BJ (cell line): ENCODE measurements around the gene MAL. TPM values are rescaled to one million over a fixed set of nuclear protein-coding genes. Genes with fewer than 3 reads are reported as not detected.

Experiments
- CTCF ChIA-PET: fragments of 350-600 bp; formaldehyde crosslinking; extraction: SDS; loops from one replicate; lab custom pipeline; 2021; ENCODE audit warnings: antibody characterized with exemption, inconsistent platforms; lab: Yijun Ruan, JAX
- POLR2A ChIA-PET: fragments of 300-600 bp; sonication (Branson Sonifier 250); formaldehyde crosslinking; extraction: SDS; loops from one replicate; lab custom pipeline; 2021; ENCODE audit warnings: antibody characterized with exemption; lab: Charles Lee
- DNase-seq: peaks from one replicate; pipeline ENCODE4 v3.0.0-alpha.2; 2011; ENCODE audit warnings: low read depth
- H3K27me3 ChIP-seq: 2 replicates; pipeline ENCODE4 v1.6.0; 2011; ENCODE audit warnings: low read length; ENCODE audit not compliant: control insufficient read depth, insufficient read depth
- H3K36me3 ChIP-seq: 2 replicates; pipeline ENCODE4 v1.5.1; 2011; ENCODE audit warnings: low read length; ENCODE audit not compliant: control insufficient read depth, insufficient read depth
- H3K4me3 ChIP-seq: 2 replicates; pipeline ENCODE4 v1.5.1; 2011; ENCODE audit warnings: low read depth, mild to moderate bottlenecking, control low read depth, low read length
- CTCF ChIP-seq: IDR thresholded peaks from 2 replicates; pipeline ENCODE4 v1.5.1; 2011; ENCODE audit warnings: low read depth, mild to moderate bottlenecking, control low read depth, inconsistent platforms, low read length, moderate library complexity; ENCODE audit not compliant: insufficient read depth
- polyA plus RNA-seq: library from polyadenylated mRNA; depleted of rRNA; stranded (reverse); fragments of >200 nt; gene quantifications from 2 replicates; pipeline ENCODE4 v1.2.3, GENCODE V29; 2011

The MAL gene
- polyA plus RNA-seq, 1 experiment, result not detected

DNA sequence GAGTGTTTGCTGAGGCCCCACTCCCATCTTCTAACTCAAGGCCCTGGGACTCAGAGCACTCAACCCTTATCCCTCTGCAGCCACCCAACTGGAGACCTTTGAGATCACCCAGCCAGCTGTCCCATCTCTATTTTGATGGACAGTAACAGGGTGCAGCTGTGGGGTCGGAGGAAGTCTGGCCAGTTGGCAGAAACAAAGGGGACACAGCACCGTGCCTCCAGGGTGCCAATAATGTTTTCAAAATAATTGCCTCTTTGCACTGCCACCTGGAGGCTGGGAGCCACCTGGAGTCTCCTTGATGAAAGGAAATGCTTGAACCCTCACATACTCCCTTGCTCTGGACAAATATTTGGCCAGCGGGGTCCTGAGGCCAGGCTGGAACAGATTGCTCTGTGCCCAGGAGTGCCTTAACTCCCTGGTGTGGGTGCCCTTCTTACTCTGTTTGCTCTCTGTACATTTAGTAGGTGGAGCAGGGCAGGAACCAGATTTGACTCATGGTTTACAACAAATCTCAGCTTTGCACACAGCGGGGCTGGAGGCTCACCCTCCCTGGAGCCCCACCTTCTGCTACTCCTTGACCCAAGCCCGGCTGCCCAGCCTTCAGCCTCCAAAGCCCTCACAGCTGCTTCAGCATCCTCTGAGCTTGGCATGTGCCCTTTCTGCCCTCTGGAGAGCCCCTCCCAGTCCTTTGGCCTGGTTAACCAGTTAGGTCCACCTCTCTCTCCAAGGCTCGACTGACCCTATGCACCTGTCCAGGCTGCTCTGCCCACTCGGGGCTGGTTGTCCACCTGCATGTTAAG, 17.2 kb downstream of the MAL start:
- H3K27me3 ChIP-seq, result peaks cover 3% of the 10 kb centered on the region
- no peaks in the 10 kb centered on the region for H3K36me3 ChIP-seq
- TF ChIP-seq CTCF, result no peak
- no peak overlapping the region for H3K4me3 ChIP-seq
- POLR2A ChIA-PET, result no interaction called here
- CTCF ChIA-PET, result interaction anchor here (0.9 to 2.6 kb wide), 3 partner anchors 11 to 32 kb away, joined by 3 to 9 read pairs (median 3); partner anchors contain the start of gene MAL
- DNase-seq, result no peak

DNA sequence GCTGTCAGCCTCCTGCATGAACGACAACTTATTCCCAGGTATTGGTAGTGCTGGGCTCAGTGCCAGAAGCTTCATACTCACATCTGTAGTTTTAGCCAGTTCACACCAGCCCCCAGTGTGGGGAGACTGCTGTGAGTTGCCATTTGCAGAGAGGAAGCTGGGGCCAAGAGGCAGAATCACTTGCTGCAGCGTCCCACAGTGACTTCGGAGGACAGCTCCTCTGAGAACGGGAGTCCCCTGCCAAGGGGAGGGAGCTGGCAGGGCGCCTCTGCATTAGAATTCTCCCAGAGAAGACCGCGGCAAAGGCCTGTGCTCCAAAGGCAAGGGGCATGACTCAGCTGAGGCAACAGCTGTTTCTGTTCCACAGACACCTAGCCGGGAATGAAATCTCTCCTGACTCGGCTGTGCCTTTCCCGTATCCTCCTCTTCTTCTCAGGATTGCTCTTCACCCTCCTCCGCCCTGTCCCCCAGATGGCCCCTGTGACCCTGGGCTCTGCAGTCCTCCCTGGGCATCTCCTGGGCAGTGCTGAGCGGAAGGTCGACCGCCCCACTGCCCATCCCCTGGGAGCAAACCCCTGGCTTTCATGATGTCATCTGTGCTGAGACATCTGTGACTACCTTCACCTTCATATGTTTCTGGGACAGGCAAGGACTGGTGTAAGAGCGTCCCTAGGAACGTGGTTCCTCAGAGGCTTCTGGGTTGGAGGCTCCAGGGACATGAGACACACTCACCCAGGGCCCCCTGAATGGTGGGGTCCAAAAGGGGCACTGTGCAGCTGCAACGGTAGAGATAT, 18.0 kb downstream of the MAL start:
- no peak overlapping the region for H3K4me3 ChIP-seq
- DNase-seq, result peak; percentile 19
- no peaks in the 10 kb centered on the region for H3K36me3 ChIP-seq
- H3K27me3 ChIP-seq, result peaks cover 3% of the 10 kb centered on the region
- ChIA-PET POLR2A (no interaction called here), CTCF (interaction anchor here (0.9 to 2.6 kb wide), 3 partner anchors 10 to 31 kb away, joined by 3 to 9 read pairs (median 3); partner anchors contain the start of gene MAL)
- no peak for TF ChIP-seq CTCF

DNA sequence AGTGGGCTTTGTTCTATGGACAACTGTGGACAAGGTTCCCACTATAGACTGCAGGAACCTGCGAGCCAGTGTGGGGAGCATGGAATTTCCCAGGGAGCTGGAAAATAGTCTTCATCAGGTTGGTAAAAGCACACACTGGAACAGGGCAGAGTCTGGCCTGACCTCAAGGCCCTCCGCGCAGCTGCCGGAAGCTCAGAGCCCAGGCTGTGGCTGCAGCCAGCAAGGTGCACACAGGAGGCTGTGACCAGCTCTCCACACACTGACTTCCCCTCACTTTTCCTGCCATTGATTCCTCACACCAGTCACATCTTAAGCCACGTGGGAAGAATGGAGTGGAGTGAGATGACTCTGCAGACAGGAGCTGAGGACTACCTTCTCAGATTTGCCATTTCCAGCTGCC, 19.1 kb downstream of the MAL start:
- no peak for TF ChIP-seq CTCF

DNA sequence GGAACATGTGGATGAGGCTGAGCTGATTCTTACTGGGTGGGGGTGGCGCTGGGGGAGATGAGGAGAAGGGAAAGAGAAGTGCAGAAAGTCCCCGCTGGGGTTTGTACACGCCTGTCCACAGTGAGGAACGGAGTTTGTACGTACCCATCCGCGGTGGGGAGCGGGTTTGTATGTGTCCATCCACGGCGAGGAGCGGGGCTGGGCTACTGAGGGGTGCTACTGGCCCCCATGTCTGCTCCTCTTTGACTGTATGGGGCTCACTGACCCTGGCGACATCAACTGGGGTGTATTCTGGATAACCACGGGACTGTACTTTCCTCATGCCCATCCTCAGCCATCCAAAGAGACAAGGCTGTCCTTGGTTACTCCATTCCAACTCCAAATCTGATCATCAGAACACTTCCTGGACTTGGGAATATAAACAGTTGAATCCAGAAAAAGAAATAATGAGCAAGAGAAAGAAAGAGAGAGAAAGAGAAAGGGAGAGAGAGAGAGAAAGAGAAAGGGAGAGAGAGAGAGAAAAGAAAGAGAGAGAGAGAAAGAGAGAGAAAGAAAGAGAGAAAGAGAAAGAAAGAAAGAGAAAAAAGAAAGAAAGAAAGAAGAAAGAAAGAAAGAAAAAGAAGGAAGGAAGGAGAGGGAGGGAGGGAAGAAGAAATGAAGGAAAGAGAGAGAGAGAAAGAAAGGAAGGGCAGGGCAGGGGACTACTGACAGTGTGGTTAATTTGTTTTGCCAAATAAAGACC, 21.0 kb downstream of the MAL start:
- CTCF ChIA-PET, result no interaction called here
- Histone ChIP-seq H3K27me3 (peaks cover 3% of the 10 kb centered on the region), H3K36me3 (no peaks in the 10 kb centered on the region), H3K4me3 (no peak overlapping the region)
- no peak for DNase-seq
- POLR2A ChIA-PET, result no interaction called here
- no peak for TF ChIP-seq CTCF

More for the DNA sequence above, 19.1 kb downstream of the MAL start:
- no peak for DNase-seq
- Histone ChIP-seq H3K27me3 (peaks cover 3% of the 10 kb centered on the region), H3K36me3 (no peaks in the 10 kb centered on the region), H3K4me3 (no peak overlapping the region)
- ChIA-PET POLR2A (no interaction called here), CTCF (interaction anchor here (0.5 to 2.6 kb wide), 4 partner anchors 9 to 33 kb away, joined by 3 to 9 read pairs (median 3); no protein-coding TSS in a partner anchor)
